RPMI7951 (cell line): ENCODE measurements around the gene MBD3L4. TPM values are rescaled to one million over a fixed set of nuclear protein-coding genes. Genes with fewer than 3 reads are reported as not detected.
A peak's percentile ranks its signal among the peaks of the same experiment; 100 is the strongest.
"Not testable (repeated sequence)": the region's sequence is repeated elsewhere in the genome, so short reads cannot be mapped to it uniquely, and the experiment has no call there.

Experiments
- DNase-seq: peaks from one replicate; pipeline ENCODE4 v3.0.0-alpha.2; 2012; ENCODE audit warnings: low read depth
- total RNA-seq: library from RNA; depleted of rRNA; stranded (reverse); fragments of >200 nt; shearing (Covaris generic); gene quantifications from 2 replicates; pipeline ENCODE4 v1.2.3, GENCODE V29; 2014

Gene MBD3L4
- total RNA-seq, 1 experiment from 2014 or later, result not detected

DNA sequence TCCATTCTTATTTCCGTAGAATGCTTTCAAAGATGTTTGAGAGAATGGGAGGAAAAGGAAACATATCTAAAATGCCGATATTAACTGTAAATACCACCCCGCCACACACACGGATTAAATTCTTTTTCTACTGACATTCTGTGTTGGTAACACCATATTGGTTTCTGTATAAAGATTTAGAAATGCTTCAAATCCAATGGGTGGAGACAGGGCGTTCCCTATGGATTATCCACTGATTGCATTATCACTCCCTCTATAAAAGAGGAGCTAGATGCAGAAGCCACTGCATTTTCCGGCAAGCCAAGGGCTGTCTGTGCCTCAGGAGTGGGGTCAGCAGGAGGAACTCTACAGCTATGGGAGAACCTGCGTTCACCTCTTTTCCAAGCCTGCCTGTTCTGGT lies 9.0 kb upstream of the MBD3L4 start, which contains the start of gene MBD3L2:
TSS of gene MBD3L2 (plus strand) at position 301 of the 400 bp plus-strand sequence. CDS start at position 354, 53 bp downstream.
- not testable (repeated sequence) for DNase-seq

DNA sequence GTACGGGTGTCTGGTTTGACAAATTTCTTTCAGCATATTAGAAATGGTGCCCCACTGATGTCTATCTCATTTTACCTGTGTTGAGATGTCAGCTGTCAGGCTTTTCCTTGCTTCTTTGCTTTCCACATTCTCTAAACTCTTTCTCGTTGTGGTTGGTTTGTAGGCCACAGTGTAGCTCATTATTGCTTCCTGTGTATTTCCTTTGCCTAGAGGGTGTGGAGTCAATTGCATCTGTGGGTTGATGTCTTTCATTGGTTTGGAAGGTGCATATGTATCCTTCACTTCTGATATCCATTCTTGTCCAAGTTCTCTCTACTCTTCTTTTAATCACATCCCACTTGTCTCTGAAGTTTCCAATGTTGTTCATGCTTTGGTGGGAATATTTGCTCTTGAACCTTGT lies 1.6 kb upstream of the MBD3L4 start:
- not testable (repeated sequence) for DNase-seq

DNA sequence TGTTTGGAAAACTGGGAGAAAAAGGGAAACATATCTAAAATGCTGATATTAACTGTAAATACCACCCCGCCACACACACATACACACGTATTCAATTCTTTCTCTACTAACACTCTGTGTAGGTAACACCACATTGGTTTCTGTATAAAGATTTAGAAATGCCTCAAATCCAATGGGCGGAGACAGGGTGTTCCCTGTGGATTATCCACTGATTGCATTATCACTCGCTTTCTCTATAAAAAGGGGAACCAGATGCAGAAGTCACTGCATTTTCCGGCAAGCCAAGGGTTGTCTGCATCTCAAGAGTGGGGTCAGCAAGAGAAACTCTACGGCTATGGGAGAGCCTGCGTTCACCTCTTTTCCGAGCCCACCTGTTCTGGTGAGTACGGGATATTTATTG lies 9.7 kb downstream of the MBD3L4 start, which contains the start of gene MBD3L5:
TSS of gene MBD3L5 (plus strand) at position 301 of the 400 bp plus-strand sequence. CDS start at position 335, 34 bp downstream.
- not testable (repeated sequence) for DNase-seq

DNA sequence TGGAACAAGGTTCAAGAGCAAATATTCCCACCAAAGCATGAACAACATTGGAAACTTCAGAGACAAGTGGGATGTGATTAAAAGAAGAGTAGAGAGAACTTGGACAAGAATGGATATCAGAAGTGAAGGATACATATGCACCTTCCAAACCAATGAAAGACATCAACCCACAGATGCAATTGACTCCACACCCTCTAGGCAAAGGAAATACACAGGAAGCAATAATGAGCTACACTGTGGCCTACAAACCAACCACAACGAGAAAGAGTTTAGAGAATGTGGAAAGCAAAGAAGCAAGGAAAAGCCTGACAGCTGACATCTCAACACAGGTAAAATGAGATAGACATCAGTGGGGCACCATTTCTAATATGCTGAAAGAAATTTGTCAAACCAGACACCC lies 11.2 kb downstream of the MBD3L4 start:
- DNase-seq, result not testable (repeated sequence)

DNA sequence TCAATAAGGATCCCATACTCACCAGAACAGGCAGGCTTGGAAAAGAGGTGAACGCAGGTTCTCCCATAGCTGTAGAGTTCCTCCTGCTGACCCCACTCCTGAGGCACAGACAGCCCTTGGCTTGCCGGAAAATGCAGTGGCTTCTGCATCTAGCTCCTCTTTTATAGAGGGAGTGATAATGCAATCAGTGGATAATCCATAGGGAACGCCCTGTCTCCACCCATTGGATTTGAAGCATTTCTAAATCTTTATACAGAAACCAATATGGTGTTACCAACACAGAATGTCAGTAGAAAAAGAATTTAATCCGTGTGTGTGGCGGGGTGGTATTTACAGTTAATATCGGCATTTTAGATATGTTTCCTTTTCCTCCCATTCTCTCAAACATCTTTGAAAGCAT lies 18.6 kb downstream of the MBD3L4 start, which contains the start of gene MBD3L2B:
TSS of gene MBD3L2B (minus strand) at position 101 of the 400 bp plus-strand sequence. CDS start at position 67, 34 bp downstream.
- DNase-seq, result not testable (repeated sequence)

DNA sequence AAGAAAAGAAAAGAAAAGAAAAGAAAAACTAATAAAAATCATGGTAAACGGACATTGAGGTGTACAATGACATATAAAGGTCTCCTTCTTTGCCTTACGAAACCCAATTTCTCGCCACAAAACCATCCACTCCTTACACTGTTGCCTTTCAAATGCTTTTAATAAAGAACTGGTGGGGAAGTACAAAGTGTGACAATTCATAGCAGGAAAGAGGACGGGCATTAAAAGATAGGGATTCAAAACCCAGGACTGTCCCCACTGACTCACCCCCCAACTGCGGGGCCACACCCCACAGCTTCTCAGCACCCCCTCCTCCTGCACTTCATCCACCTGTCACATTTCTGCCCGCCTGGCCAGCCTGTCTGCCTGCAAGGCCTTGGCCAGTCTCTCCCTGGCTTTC lies 21.2 kb downstream of the MBD3L4 start:
- DNase-seq, result no peak

DNA sequence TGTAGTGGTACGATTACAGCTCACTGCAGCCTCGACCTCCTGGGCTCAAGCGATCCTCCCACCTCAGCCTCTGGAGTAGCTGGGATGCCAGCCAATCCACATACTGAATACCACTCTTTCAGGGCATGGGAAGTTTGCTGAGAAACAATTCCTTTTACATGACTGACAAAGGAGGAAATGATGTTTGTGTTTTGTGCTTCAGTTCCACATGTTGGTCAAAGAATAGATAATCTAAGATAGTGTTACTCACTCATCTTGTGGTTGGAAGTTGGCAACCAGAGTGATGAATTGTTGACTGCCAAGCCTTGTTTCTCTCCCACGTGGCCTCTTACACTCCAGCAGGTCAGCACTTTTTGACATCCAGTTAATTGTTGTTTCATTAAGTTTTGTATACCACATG lies 26.3 kb downstream of the MBD3L4 start:
- DNase-seq, result peak; percentile 91

DNA sequence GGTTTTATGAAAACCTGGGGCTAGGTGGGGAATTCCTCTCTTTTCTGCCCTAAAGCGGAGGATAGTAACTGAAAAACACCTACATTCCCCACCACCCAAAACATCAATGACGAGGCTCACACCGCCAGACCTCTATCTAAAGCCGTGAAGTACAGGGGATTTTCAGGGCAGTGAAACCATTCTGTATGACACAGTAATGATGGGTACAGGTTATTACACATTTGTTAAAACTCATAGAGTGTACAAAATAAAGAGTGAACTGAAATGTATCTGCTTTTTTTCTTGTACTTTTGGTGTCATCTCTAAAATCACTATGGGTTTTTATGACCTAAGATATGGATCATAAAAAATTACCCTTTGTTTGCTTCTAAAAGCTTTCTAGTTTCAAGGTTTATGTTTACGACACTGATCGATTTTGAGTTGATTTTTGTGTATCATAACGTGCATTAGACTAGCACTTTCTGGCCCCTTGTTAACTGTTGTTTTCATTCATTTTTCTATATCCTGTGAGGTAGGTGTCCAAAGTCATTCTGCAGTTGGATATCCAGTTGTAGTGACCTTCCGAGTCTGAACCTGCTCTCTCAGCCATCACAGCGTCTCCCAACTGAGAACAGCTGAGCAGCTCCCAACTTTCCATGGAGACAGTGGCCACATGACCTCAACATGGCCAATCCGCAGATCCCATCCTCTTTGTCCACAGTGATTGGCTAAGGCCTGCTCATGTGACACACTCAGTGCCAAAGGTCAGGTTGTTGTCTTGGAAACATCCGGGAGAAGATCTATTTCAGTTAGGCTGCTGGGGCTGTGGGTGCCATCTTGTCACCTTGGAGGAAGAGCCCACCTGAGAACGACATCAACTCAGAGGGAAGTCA lies 29.0 kb downstream of the MBD3L4 start:
- no peak for DNase-seq

DNA sequence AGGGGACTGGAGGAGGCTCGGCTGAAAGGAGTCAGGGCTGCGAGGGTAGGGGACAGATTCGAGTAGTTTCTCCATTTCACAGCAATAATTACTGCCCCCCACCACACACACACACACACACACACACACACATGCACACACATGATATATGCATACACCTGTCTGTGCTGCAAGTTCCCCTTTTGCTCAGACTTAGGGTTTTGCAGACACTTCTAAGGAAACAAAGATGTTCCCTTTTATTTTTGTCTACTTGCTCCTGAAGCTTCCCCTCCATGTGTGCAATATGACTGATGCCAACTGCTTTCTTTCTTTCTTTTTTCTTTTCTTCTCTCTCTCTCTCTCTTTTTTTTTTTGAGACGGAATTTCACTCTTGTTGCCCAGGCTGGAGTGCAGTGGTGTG lies 32.1 kb downstream of the MBD3L4 start:
- DNase-seq, result no peak

DNA sequence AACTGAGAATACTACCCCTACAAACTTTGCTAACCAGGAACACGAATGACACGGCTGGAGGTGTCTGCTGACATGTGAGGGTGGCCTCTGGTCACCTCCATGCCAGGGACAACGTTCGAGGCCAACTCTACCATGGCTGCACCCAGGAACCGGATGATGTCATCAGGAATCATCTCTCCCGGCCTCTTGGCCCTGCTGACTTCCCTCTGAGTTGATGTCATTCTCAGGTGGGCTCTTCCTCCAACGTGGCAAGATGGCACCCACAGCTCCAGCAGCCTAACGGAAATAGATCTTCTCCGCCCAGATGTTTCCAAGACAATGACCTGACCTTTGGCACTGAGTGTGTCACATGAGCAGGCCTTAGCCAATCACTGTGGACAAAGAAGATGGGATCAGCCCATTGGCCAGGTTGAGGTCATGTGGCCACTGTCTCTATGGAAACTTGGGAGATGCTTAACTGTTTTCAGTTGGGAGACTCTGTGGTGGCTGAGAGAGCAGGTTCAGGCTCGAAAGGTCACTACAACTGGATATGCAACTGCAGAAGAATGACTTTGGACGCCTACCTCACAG lies 33.8 kb downstream of the MBD3L4 start:
- no peak for DNase-seq

DNA sequence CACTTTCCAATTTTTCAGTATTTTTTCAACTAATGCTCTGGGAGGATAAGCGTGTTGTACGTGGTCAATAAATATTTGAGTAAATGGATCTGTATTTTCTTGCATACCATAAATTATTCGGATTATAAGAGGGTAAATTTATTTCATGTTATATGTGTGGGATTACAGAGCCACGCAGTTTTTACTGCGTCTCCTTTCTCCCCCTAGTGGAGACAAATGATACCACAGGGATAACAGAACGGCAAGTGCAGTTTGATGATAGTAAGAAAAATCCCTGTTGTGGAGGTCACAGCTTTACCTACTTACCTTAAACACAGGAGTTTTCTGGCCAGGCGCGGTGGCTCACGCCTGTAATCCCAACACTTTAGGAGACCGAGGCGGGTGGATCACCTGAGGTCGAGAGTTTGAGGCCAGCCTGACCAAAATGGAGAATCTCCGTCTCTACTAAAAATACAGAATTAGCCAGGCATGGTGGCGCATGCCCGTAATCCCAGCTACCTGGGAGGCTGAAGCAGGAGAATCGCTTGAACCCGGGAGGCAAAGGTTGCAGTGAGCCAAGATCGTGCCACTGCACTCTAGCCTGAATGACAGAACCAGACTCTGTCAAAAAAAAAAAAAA lies 35.6 kb downstream of the MBD3L4 start:
- DNase-seq, result peak; percentile 34

DNA sequence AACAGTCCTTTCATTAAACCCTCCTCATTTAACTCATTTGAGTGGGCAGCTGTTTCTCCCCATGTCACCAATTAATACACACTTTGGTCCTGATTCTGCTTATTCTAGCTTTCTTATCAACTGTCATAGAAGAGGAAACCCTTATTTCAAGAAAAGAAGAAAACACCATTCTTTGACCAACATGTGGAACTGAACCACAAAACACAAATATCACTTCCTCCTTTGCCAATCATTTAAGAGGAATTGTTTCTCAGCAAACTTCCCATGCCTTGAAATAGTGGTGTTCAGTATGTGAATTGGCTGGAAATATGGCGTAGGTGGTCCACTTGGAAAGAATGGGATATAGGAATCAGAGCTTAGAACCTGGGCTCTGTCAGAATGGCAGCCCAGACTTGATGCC lies 39.2 kb downstream of the MBD3L4 start:
- no peak for DNase-seq

DNA sequence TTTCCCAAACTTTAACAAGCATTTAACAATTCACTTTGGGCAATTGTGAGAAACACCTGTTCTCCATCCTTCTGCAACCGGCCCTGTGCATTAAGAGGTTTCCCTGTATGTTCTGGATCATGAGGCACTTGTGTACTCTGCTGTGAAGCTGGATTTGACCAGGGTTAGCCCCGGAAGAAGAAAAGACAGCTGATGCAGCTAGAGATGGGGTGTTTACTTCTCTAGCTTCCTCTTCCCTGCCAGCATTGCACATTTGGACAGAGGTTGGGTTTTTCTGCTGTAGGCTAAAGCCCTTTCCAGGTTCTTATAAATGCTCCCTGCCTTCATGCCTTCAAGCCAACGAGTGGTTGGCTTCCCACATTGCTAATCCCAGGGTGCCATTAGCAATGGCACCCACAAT lies 39.6 kb downstream of the MBD3L4 start:
- no peak for DNase-seq

DNA sequence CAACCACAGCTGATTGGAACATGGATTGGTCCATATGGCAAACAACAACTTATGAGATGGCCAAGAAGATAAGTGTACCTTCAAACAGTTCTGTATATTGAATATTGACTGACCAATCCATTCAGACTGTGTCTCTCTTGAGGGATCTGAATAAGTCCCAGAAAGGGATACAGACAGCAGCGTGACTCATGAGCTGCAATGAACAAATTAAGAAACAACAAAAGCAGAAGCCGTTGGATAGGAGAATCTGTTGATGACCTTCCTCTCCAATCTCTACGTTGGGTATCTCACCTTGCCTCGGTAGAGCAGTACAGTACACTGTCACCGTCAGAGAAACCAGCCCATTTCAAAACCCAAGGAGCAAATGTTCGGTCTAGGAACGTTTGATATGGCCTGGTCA lies 40.0 kb downstream of the MBD3L4 start:
- no peak for DNase-seq

DNA sequence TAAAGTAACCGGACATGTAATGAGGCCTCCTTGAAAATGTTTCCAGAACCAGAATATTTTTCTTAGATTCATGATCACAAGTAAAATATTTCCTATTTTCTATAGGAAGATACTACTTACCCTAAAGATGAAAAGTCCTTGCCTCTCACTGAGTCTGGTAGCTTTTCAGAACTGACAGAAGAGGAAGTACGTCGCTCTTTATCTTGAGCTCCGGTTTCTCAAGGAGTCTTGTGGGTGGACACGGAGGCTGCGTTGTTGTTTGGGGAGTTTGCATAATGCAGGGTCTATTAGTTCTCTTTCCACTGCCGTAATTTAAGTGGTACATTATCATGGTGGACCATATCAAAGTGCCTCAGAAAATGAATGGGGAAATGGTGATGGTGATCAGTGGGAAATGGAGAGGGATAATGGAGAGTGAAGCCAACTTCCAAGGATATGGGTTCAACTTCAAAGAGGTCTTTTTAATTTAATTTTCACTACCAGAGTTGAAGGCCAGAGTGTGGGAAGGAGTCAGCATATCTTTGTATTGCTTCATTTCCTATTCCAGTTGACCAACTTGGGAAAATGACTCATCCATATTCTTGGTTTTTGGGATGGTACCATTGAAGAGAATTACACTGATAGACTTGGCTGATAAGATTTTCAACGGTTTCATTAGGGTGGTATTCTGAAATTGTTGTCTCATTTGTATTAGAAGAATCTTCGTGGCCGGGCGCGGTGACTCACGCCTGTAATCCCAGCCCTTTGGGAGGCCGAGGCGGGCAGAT lies 42.1 kb downstream of the MBD3L4 start:
- peak; percentile 94 for DNase-seq

DNA sequence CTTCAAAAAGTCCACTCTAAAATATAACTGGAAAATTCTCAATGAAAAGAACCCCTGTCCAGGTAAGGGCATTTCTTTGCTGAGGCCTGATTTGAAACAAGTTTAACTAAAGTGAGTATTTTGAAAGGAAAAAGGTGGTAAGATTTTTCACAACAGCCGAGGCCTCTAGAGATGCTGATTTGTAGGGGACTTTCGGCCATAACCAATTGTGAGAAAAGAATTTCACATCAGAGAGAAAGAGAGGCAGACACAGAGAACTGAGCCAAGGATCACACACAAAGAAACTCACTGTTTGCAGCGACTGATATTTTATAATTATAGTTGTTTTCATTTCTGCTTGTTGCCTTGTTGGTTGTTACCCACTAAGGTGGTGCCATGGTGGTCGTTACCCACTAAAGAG lies 43.2 kb downstream of the MBD3L4 start:
- DNase-seq, result no peak

DNA sequence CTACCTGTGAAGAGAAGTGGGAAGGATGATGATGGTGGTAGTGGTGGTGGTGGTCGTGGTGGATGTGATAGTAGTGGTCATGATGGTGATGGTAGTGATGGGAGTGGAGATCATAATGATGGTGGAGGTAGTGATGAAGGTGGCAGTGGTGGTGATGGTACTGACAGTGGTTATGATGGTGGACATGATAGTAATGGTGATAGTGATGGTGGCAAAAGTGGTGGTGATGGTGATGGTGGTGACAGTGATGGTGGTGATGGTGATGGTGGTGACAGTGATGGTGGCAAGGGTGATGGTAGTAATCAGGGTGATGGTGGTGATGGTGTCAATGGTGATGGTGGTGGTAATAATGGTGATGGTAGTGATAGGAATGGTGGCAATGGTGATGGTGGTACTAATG lies 44.9 kb downstream of the MBD3L4 start:
- no peak for DNase-seq

DNA sequence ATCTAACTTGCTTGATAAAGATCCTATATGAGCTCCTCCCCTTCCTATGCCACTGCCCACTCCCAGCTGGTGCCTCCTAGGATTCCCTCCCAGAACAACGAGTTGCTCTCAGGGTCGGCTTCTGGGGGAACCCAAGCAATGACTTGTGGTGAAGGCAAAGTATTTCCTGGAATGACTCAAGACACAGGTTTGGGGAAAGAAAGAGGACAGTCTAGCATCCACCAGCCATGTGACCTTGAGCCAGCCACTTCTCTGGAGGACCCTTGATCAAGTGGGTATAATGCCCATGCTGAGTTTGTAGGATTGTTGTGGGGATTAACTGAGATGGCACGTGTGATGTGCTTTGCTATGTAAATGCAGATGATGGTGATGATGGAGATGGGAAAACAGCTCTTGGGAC lies 51.7 kb downstream of the MBD3L4 start:
- DNase-seq, result no peak

DNA sequence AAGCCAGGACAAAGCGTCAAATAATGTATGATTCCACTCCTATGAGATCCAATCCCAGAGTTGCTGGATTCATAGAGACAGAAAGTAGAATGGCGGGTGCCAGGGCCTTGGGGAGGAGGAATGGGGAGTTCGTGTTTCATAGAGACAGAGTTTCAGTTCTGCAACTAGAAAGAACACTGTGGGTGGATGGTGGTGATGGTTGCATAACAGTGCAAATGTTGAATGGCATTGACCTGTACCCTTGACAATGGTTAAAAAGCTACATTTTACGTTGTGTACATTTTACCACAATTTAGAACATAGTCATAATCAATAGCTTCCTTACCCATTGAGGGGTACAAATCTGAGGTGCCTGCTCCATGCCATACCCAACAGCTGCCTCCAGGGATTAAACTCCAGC lies 52.1 kb downstream of the MBD3L4 start:
- no peak for DNase-seq
